Body of pancreas (tissue), 4 donors: ENCODE results near the gene LMNA.

Experiments
- CTCF ChIP-seq, 7 experiments: fragments of 450-650 bp in 4 of 7; fragments of 200-600 bp in 3 of 7; sonication (generic) in 3 of 7; IDR thresholded peaks; one replicate each; pipeline ENCODE4 v1.5.1; 2016 to 2019; ENCODE audit warnings: antibody characterized with exemption in 7 of 7
- POLR2A ChIP-seq, 3 donors: fragments of 450-650 bp; IDR thresholded peaks; one replicate each; pipeline ENCODE4 v1.6.1; 2016; ENCODE audit warnings: antibody characterized with exemption in 3 of 3, mild to moderate bottlenecking in 2 of 3

- TF ChIP-seq POLR2A (IDR thresholded peaks at IDR 0.05) (no peak), CTCF (IDR thresholded peaks at IDR 0.05) (no peak)
Observed at GRCh38 chr1:156080863-156081179, 33.7 kb upstream of the LMNA start.
